PC-9 (cell line): ENCODE data around the gene GABRR2. TPM values are rescaled to one million over a fixed set of nuclear protein-coding genes. Genes with fewer than 3 reads are reported as not detected.

Source experiments
- BruUV-seq: library from RNA; stranded (reverse); fragments of 400-500 nt; replicated peaks from 2 replicates; lab custom pipeline; 2021; lab: Mats Ljungman, UMichigan
- CTCF ChIA-PET: fragments of 300-600 bp; sonication (Branson Sonifier 250); formaldehyde crosslinking; loops from one replicate; lab custom pipeline; 2022; ENCODE audit warnings: antibody characterized with exemption; lab: Charles Lee
- POLR2A ChIA-PET: fragments of 300-600 bp; sonication (Branson Sonifier 250); formaldehyde crosslinking; loops from one replicate; lab custom pipeline; 2022; ENCODE audit warnings: antibody characterized with exemption; ENCODE audit not compliant: unreplicated experiment; lab: Charles Lee
- DNase-seq, 2 experiments: peaks; one replicate each; pipeline versions ENCODE4 v3.0.0 to v3.0.0-alpha.2; 2015 to 2022; ENCODE audit warnings: mixed read lengths in 1 of 2
- H2AFZ ChIP-seq: fragments of 200-600 bp; sonication (generic); 2 replicates; pipeline ENCODE4 v1.8.1; 2017; ENCODE audit warnings: antibody characterized with exemption
- H3F3A ChIP-seq: fragments of 200-600 bp; sonication (generic); 2 replicates; pipeline ENCODE4 v1.8.1; 2017; ENCODE audit warnings: antibody characterized with exemption, mild to moderate bottlenecking, low read depth; ENCODE audit not compliant: insufficient read depth
- H3K27ac ChIP-seq: fragments of 200-600 bp; sonication (generic); 2 replicates; pipeline ENCODE4 v1.6.1; 2016; ENCODE audit warnings: mixed run types
- H3K27me3 ChIP-seq: fragments of 200-600 bp; sonication (generic); 2 replicates; pipeline ENCODE4 v1.6.1; 2016; ENCODE audit warnings: low read depth, mixed run types; ENCODE audit not compliant: insufficient read depth
- H3K36me3 ChIP-seq: fragments of 200-600 bp; sonication (generic); 2 replicates; pipeline ENCODE4 v1.6.1; 2016; ENCODE audit warnings: low read depth, mixed run types
- H3K4me1 ChIP-seq: fragments of 200-600 bp; sonication (generic); replicated peaks from 2 replicates; pipeline ENCODE4 v1.6.1; 2016; ENCODE audit warnings: mixed run types; ENCODE audit not compliant: insufficient read depth
- H3K4me2 ChIP-seq: fragments of 200-600 bp; sonication (generic); 2 replicates; pipeline ENCODE4 v1.6.1; 2017; ENCODE audit warnings: mixed run types
- H3K4me3 ChIP-seq: fragments of 200-600 bp; sonication (generic); 2 replicates; pipeline ENCODE4 v1.6.1; 2016; ENCODE audit warnings: mixed run types
- H3K79me2 ChIP-seq: fragments of 200-600 bp; sonication (generic); 2 replicates; pipeline ENCODE4 v1.6.1; 2017; ENCODE audit warnings: low read depth, mixed run types
- H3K9me2 ChIP-seq: fragments of 200-600 bp; sonication (generic); 2 replicates; pipeline ENCODE4 v1.8.1; 2017; ENCODE audit warnings: mild to moderate bottlenecking; ENCODE audit not compliant: insufficient read depth
- H3K9me3 ChIP-seq: fragments of 200-600 bp; sonication (generic); 2 replicates; pipeline ENCODE4 v1.8.1; 2016; ENCODE audit warnings: low read depth; ENCODE audit not compliant: insufficient read depth
- H4K20me1 ChIP-seq: fragments of 200-600 bp; sonication (generic); 2 replicates; pipeline ENCODE4 v1.8.1; 2017; ENCODE audit not compliant: insufficient read depth
- EZH2 ChIP-seq: fragments of 200-600 bp; sonication (generic); IDR thresholded peaks from 2 replicates; pipeline ENCODE4 v1.8.0; 2017; ENCODE audit warnings: antibody characterized with exemption, low read depth
- intact Hi-C: fragments of 100-400 bp; cut with micrococcal nuclease; formaldehyde crosslinking; loops from one replicate; pipeline ENCODE4 v1.10.0; 2022; ENCODE audit not compliant: unreplicated experiment
- total RNA-seq: library from RNA; stranded (reverse); gene quantifications from 2 replicates; pipeline ENCODE4 v1.2.3, GENCODE V29; 2021
- TF ChIP-seq, protein P1 (sequence below): fragments of 200-600 bp; sonication (generic); conservative IDR thresholded peaks from 2 replicates; pipeline ENCODE4 v1.6.1; 2017; ENCODE audit warnings: mixed run types, antibody characterized with exemption, mild to moderate bottlenecking, moderate library complexity

Gene GABRR2
- total RNA-seq, 1 experiment from 2014 or later = 0.52 TPM

DNA sequence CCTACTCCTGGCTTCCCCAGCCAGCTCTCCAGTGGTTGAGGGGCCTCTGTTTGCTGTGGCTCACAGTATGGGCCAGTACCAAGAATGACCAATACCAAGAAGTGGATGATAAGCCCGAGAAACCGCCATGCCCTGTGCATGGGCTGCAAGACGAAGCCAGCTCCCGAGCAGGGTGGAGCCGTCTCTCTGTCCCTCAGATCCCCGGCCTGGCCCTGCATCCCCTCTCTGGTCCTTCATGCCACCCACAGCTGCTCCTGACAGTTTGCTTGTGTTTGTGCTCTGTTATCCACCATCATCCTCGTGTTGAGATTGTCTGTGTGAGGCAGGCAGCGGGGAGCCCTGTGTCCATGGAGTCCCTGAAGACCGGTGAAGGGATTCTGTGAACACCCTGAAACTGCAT lies 36.1 kb downstream of the GABRR2 start:
- Histone ChIP-seq H3K36me3 (no peaks in the 10 kb centered on the region), H3K4me1 (no peaks in the 10 kb centered on the region), H3K9me2 (no peaks in the 10 kb centered on the region), H3K4me2 (no peak overlapping the region), H3K4me3 (no peak overlapping the region), H2AFZ (no peak overlapping the region), H3K27me3 (no peaks in the 10 kb centered on the region), H3F3A (no peaks in the 10 kb centered on the region), H3K79me2 (no peaks in the 10 kb centered on the region), H4K20me1 (no peaks in the 10 kb centered on the region), H3K9me3 (no peaks in the 10 kb centered on the region), H3K27ac (no peak overlapping the region)
- no peak for DNase-seq
- ChIA-PET POLR2A (no interaction called here), CTCF (no interaction called here)
- no TSS peak for BruUV-seq
- TF ChIP-seq, protein P1, sequence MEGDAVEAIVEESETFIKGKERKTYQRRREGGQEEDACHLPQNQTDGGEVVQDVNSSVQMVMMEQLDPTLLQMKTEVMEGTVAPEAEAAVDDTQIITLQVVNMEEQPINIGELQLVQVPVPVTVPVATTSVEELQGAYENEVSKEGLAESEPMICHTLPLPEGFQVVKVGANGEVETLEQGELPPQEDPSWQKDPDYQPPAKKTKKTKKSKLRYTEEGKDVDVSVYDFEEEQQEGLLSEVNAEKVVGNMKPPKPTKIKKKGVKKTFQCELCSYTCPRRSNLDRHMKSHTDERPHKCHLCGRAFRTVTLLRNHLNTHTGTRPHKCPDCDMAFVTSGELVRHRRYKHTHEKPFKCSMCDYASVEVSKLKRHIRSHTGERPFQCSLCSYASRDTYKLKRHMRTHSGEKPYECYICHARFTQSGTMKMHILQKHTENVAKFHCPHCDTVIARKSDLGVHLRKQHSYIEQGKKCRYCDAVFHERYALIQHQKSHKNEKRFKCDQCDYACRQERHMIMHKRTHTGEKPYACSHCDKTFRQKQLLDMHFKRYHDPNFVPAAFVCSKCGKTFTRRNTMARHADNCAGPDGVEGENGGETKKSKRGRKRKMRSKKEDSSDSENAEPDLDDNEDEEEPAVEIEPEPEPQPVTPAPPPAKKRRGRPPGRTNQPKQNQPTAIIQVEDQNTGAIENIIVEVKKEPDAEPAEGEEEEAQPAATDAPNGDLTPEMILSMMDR = no peak
- no peak for TF ChIP-seq EZH2
- intact Hi-C loops = no loop called here

DNA sequence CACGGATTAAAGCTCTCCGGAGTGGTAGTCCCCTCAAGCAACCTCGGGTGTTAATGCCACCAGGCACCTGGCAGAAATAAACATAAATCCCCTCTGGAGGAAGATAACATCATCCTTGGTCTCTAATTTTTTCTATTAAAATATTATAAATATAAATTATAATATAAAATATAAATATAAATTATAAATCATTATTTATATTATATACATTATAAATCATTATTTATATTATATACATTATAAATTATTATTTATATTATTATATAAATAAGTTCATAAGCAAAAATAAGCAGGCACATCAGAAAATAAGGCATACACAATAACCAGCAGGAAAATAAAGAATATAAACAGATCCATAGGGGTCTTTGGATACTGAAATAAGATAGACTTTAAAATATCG lies 39.2 kb downstream of the GABRR2 start:
- BruUV-seq = no TSS peak
- ChIA-PET CTCF (no interaction called here), POLR2A (interaction anchor here (0.6 kb wide), 1 partner anchor 53 kb away, joined by 3 read pairs; no protein-coding TSS in a partner anchor)
- Histone ChIP-seq H3K79me2 (no peaks in the 10 kb centered on the region), H3K4me2 (no peak overlapping the region), H4K20me1 (no peaks in the 10 kb centered on the region), H3F3A (no peaks in the 10 kb centered on the region), H3K27me3 (no peaks in the 10 kb centered on the region), H3K27ac (no peak overlapping the region), H2AFZ (no peak overlapping the region), H3K4me1 (no peaks in the 10 kb centered on the region), H3K36me3 (no peaks in the 10 kb centered on the region), H3K9me3 (no peaks in the 10 kb centered on the region), H3K4me3 (no peak overlapping the region), H3K9me2 (no peaks in the 10 kb centered on the region)
- DNase-seq = no peak
- intact Hi-C loops = no loop called here
- TF ChIP-seq, protein P1 = no peak

DNA sequence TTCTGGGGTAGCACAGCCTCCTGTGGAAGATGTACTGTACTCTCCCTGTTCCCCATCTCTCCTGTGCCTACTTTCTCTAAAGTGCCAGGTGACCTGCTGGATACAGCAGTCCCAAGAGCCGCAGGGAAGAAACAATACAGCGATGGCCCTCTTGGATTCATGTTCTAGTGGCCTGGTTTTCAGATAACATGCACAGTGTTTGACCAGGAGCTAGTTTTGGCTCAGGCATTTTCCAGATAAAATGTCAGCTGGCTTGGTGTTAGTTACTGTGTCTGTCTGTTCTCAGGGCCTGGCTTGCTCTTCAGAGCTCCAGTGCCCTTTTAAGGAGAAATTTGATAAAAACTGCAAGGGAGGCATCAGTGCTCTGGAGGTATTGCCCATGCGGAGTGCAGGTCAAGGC lies 41.3 kb downstream of the GABRR2 start:
- no peak overlapping the region for H3K4me3 ChIP-seq
- no peak for TF ChIP-seq EZH2
- TF ChIP-seq, protein P1 = no peak
- H2AFZ ChIP-seq = no peak overlapping the region
- H3K27me3 ChIP-seq = no peaks in the 10 kb centered on the region
- H4K20me1 ChIP-seq = no peaks in the 10 kb centered on the region
- H3K9me2 ChIP-seq = no peaks in the 10 kb centered on the region
- no peaks in the 10 kb centered on the region for H3K9me3 ChIP-seq
- CTCF ChIA-PET = interaction anchor here (0.7 kb wide), 1 partner anchor 193 kb away, joined by 3 read pairs; no protein-coding TSS in a partner anchor
- H3K4me2 ChIP-seq = no peak overlapping the region
- BruUV-seq = no TSS peak
- no peak overlapping the region for H3K27ac ChIP-seq
- no peaks in the 10 kb centered on the region for H3K79me2 ChIP-seq
- POLR2A ChIA-PET = no interaction called here
- intact Hi-C loops = no loop called here
- no peaks in the 10 kb centered on the region for H3K36me3 ChIP-seq
- no peak for DNase-seq
- no peaks in the 10 kb centered on the region for H3K4me1 ChIP-seq
- no peaks in the 10 kb centered on the region for H3F3A ChIP-seq
